Glomerular endothelial cell (primary cell): ENCODE data around the gene NEK1. TPM values are rescaled to one million over a fixed set of nuclear protein-coding genes. Genes with fewer than 3 reads are reported as not detected.
"Not testable (repeated sequence)": the region's sequence is repeated elsewhere in the genome, so short reads cannot be mapped to it uniquely, and the experiment has no call there.

Experiments
- DNase-seq: peaks from one replicate; pipeline ENCODE4 v3.0.0-alpha.2; 2011; ENCODE audit warnings: low read depth, low spot score; ENCODE audit errors: extremely low read depth
- total RNA-seq: library from RNA; depleted of rRNA; stranded (reverse); fragments of >200 nt; gene quantifications from 2 replicates; pipeline ENCODE4 v1.2.3, GENCODE V29; 2015

NEK1 gene
- total RNA-seq, 1 donor from 2014 or later = 10.2 TPM

GRCh38 chr4:169604131-169604900 is 8.1 kb downstream of the NEK1 start:
- DNase-seq = no peak

GRCh38 chr4:169603312-169603711 is 9.1 kb downstream of the NEK1 start:
- DNase-seq = no peak

GRCh38 chr4:169601016-169601771 is 11.2 kb downstream of the NEK1 start:
- DNase-seq = no peak

- no peak for DNase-seq
These were observed 17.7 kb downstream of the NEK1 start for GRCh38 chr4:169594560-169595195.

- DNase-seq = no peak
These were observed 19.3 kb downstream of the NEK1 start for GRCh38 chr4:169593050-169593560.

GRCh38 chr4:169583563-169583962 is 28.8 kb downstream of the NEK1 start:
- no peak for DNase-seq

GRCh38 chr4:169582706-169583105 is 29.7 kb downstream of the NEK1 start:
- DNase-seq = no peak

- no peak for DNase-seq
These were observed 30.2 kb downstream of the NEK1 start for GRCh38 chr4:169582203-169582602.

GRCh38 chr4:169573889-169574288 is 38.5 kb downstream of the NEK1 start:
- DNase-seq = no peak

GRCh38 chr4:169571435-169571834 is 40.9 kb downstream of the NEK1 start:
- DNase-seq = no peak

GRCh38 chr4:169571012-169571411 is 41.4 kb downstream of the NEK1 start:
- DNase-seq = not testable (repeated sequence)

- not testable (repeated sequence) for DNase-seq
These were observed 42.1 kb downstream of the NEK1 start for GRCh38 chr4:169570266-169570665.

GRCh38 chr4:169569188-169569587 is 43.2 kb downstream of the NEK1 start:
- DNase-seq = not testable (repeated sequence)

GRCh38 chr4:169567916-169568315 is 44.5 kb downstream of the NEK1 start:
- DNase-seq = no peak

- DNase-seq = peak; percentile 47
These were observed 46.2 kb downstream of the NEK1 start for GRCh38 chr4:169566021-169566818.

- DNase-seq = no peak
These were observed 46.8 kb downstream of the NEK1 start for GRCh38 chr4:169565606-169566005.

- peak; percentile 18 for DNase-seq
These were observed 55.2 kb downstream of the NEK1 start for GRCh38 chr4:169557061-169557636.

GRCh38 chr4:169546548-169546947 is 65.8 kb downstream of the NEK1 start:
- DNase-seq = not testable (repeated sequence)

- no peak for DNase-seq
These were observed 71.6 kb downstream of the NEK1 start for GRCh38 chr4:169540774-169541173.

GRCh38 chr4:169530048-169530447 is 82.3 kb downstream of the NEK1 start:
- no peak for DNase-seq
